CD4-positive, alpha-beta T cell (primary cell): Measurements from ENCODE around the gene BORCS5. TPM values are rescaled to one million over a fixed set of nuclear protein-coding genes. Genes with fewer than 3 reads are reported as not detected.

Experiments
- ATAC-seq: fragments of 200-7000 bp; cut with Tn5 transposase; one replicate; pipeline ENCODE4 v1.10.0; 2022; ENCODE audit warnings: mild to moderate bottlenecking; ENCODE audit not compliant: poor library complexity
- CTCF ChIA-PET: fragments of 350-600 bp; sonication (Branson Sonifier 250); formaldehyde crosslinking; loops from one replicate; lab custom pipeline; 2021; ENCODE audit warnings: antibody characterized with exemption, inconsistent platforms; lab: Charles Lee
- POLR2A ChIA-PET: fragments of 350-600 bp; sonication (Branson Sonifier 250); formaldehyde crosslinking; loops from one replicate; lab custom pipeline; 2021; ENCODE audit warnings: antibody characterized with exemption, inconsistent platforms; lab: Charles Lee
- DNase-seq, 14 experiments: peaks; one replicate each; pipeline ENCODE4 v3.0.0-alpha.2; 2013 to 2020; ENCODE audit warnings: mixed read lengths in 2 of 14
- H3K27ac ChIP-seq, 2 donors: one replicate each; pipeline versions ENCODE4 v1.5.1 to v1.7.0; 2013; ENCODE audit warnings: low read length in 2 of 2, low read depth in 1 of 2, mild to moderate bottlenecking in 1 of 2
- H3K27me3 ChIP-seq, 2 experiments: 1 replicate in 1 of 2; 2 replicates in 1 of 2; pipeline versions ENCODE4 v1.6.1 to v1.7.0; 2013; ENCODE audit warnings: low read length in 2 of 2, control low read depth in 1 of 2, mild to moderate bottlenecking in 1 of 2, moderate library complexity in 1 of 2; ENCODE audit not compliant: insufficient read depth in 2 of 2, control insufficient read depth in 1 of 2
- H3K36me3 ChIP-seq: one replicate; pipeline ENCODE4 v1.6.1; 2013; ENCODE audit warnings: low read length, control low read depth; ENCODE audit not compliant: insufficient read depth
- H3K4me1 ChIP-seq: one replicate; pipeline ENCODE4 v1.6.1; 2013; ENCODE audit warnings: low read length, control low read depth; ENCODE audit not compliant: insufficient read depth
- H3K4me3 ChIP-seq: one replicate; pipeline ENCODE4 v1.5.1; 2013; ENCODE audit warnings: mild to moderate bottlenecking, low read length, moderate library complexity
- H3K9me3 ChIP-seq, 2 experiments: 1 replicate in 1 of 2; 2 replicates in 1 of 2; pipeline versions ENCODE4 v1.6.1 to v1.7.0; 2013; ENCODE audit warnings: low read length in 2 of 2, mild to moderate bottlenecking in 2 of 2, control low read depth in 1 of 2, moderate library complexity in 1 of 2; ENCODE audit not compliant: control insufficient read depth in 1 of 2, insufficient read depth in 1 of 2
- H3K27ac Mint-ChIP-seq: one replicate; pipeline ENCODE4 v1.8.0; 2020; ENCODE audit warnings: mixed read lengths
- H3K27me3 Mint-ChIP-seq: one replicate; pipeline ENCODE4 v1.8.0; 2021; ENCODE audit warnings: mixed read lengths
- H3K36me3 Mint-ChIP-seq: one replicate; pipeline ENCODE4 v1.8.0; 2021; ENCODE audit warnings: low read depth, mixed read lengths
- H3K4me1 Mint-ChIP-seq: one replicate; pipeline ENCODE4 v1.8.0; 2021; ENCODE audit warnings: low read depth, mixed read lengths
- H3K4me3 Mint-ChIP-seq: one replicate; pipeline ENCODE4 v1.8.0; 2020; ENCODE audit warnings: mild to moderate bottlenecking, mixed read lengths
- H3K9me3 Mint-ChIP-seq: one replicate; pipeline ENCODE4 v1.8.0; 2020; ENCODE audit warnings: mixed read lengths
- intact Hi-C, 2 experiments: fragments of 100-400 bp; cut with DNase I in 1 of 2; cut with micrococcal nuclease in 1 of 2; formaldehyde crosslinking; loops; one replicate each; pipeline versions ENCODE4 v1.15.1 to v1.9.0; 2023 to 2025; cut with DNase I, micrococcal nuclease
- total RNA-seq, 174 experiments: library from RNA in 2 of 174; stranded (reverse) in 2 of 174; gene quantifications; one replicate each; pipeline ENCODE4 v1.2.3 and lab custom pipeline; 2021 to 2026
- TF ChIP-seq, protein P1 (sequence below): fragments of 200-600 bp; IDR thresholded peaks from one replicate; pipeline ENCODE4 v1.8.0; 2022; ENCODE audit warnings: antibody characterized with exemption, mild to moderate bottlenecking

BORCS5 gene
- total RNA-seq, 2 experiments from 2014 or later: 36.4 to 39.3 TPM

DNA sequence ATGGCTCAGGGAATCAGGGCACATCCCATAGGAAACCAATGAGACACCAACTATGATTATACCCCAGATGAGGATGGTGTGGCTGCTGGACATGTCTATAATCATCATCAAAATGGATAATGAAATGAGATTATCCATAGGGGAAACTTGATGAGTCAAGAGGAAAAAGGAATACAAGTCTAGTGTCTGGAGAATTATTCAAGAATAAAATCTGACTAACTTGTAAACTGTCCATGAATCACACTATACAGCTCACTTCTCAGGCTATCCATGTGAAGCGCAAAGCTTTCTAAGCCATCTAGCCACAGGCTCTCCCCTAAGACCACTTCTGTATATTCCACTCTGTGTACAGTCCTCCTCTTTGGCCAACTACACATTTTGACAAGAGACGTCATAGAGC lies 153.3 kb downstream of the BORCS5 start:
- Histone ChIP-seq H3K4me3 (no peak overlapping the region), H3K27ac (no peak overlapping the region), H3K4me1 (peaks cover 20% of the 10 kb centered on the region), H3K27me3 (no peaks in the 10 kb centered on the region), H3K9me3 (no peaks in the 10 kb centered on the region), H3K36me3 (peaks cover 6% of the 10 kb centered on the region)
- Mint-ChIP-seq H3K36me3 (peaks cover 35% of the 10 kb centered on the region), H3K27me3 (no peaks in the 10 kb centered on the region), H3K27ac (no peak overlapping the region), H3K4me3 (no peak overlapping the region), H3K4me1 (peaks cover 48% of the 10 kb centered on the region), H3K9me3 (no peaks in the 10 kb centered on the region)
- DNase-seq (no peak), ATAC-seq (no peak)
- TF ChIP-seq, protein P1, sequence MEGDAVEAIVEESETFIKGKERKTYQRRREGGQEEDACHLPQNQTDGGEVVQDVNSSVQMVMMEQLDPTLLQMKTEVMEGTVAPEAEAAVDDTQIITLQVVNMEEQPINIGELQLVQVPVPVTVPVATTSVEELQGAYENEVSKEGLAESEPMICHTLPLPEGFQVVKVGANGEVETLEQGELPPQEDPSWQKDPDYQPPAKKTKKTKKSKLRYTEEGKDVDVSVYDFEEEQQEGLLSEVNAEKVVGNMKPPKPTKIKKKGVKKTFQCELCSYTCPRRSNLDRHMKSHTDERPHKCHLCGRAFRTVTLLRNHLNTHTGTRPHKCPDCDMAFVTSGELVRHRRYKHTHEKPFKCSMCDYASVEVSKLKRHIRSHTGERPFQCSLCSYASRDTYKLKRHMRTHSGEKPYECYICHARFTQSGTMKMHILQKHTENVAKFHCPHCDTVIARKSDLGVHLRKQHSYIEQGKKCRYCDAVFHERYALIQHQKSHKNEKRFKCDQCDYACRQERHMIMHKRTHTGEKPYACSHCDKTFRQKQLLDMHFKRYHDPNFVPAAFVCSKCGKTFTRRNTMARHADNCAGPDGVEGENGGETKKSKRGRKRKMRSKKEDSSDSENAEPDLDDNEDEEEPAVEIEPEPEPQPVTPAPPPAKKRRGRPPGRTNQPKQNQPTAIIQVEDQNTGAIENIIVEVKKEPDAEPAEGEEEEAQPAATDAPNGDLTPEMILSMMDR: no peak
- CTCF ChIA-PET: interaction anchor here (1.3 to 1.5 kb wide), 2 partner anchors 30 to 68 kb away, joined by 3 read pairs; no protein-coding TSS in a partner anchor
- POLR2A ChIA-PET: no interaction called here
- intact Hi-C loops: loop anchor here (5.0 kb wide), 3 partner anchors 37 to 52 kb away; partner anchors contain the start of gene DUSP16 (in 1 of the 2)

DNA sequence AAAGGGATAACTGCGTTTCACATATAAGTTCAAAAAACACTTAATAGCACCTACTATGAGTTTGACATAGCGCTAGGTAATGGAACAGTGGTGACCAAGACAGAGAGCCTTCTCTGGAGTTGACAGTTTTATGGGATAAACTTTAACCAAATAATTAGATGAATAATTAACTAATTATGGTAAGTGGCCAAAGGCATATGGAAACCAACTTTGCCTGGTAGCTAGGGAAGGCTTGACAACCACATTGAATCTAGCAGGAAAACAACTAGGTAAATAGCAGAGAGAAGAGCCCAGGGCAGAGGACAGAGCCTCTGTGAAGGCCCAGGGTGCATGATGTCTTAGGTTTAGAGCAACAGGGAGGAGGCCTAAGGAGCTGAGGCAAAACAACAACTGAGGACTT lies 153.7 kb downstream of the BORCS5 start:
- no peaks in the 10 kb centered on the region for H3K27me3 Mint-ChIP-seq
- ATAC-seq (no peak), DNase-seq (no peak)
- Histone ChIP-seq H3K4me1 (peaks cover 16% of the 10 kb centered on the region), H3K36me3 (peaks cover 6% of the 10 kb centered on the region), H3K27ac (no peak overlapping the region), H3K9me3 (no peaks in the 10 kb centered on the region), H3K27me3 (no peaks in the 10 kb centered on the region), H3K4me3 (no peak overlapping the region)
- TF ChIP-seq, protein P1: no peak
- H3K4me3 Mint-ChIP-seq: no peak overlapping the region
- H3K27ac Mint-ChIP-seq: no peak overlapping the region
- peaks cover 44% of the 10 kb centered on the region for H3K4me1 Mint-ChIP-seq
- no peaks in the 10 kb centered on the region for H3K9me3 Mint-ChIP-seq
- CTCF ChIA-PET: interaction anchor here (1.3 to 1.5 kb wide), 2 partner anchors 30 to 68 kb away, joined by 3 read pairs; no protein-coding TSS in a partner anchor
- POLR2A ChIA-PET: no interaction called here
- peaks cover 35% of the 10 kb centered on the region for H3K36me3 Mint-ChIP-seq
- intact Hi-C loops: loop anchor here (5.0 kb wide), 3 partner anchors 37 to 52 kb away; partner anchors contain the start of gene DUSP16 (in 1 of the 2)

DNA sequence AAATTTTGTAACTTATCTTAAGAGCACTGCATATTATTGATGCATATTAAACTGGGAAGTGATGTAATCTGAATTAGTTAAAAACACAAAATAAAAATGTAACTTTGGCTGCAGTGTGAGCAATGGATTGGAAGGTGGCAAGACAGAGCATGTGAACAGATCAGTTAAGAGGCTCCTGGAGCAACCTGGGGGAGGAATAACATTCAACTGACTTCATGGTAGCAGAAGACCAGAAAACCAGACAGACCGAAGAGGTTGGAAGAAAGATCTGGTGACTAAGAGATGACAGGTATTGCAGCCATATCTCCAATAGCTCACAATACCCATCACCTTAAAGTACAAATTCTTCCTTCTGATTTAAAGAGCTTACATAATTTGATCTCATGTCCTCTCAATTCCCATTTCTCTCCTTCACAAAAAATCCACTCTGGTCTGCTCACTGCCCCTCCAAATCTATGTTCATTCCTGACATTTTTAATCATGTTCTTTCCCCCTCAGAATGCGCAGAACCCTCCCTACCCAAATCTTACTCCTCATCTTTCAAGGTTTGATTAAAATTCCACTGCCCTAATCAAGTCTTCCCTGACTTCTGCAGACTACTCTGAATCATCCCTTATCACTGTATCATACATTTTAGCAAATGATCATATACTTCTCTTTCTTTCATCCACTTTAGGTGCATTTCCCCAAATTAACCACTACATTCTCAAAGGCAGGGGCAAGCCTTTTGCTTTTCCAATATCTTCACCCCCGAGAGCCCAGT lies 154.3 kb downstream of the BORCS5 start:
- CTCF ChIA-PET: interaction anchor here (1.3 to 1.5 kb wide), 3 partner anchors 29 to 127 kb away, joined by 3 read pairs; no protein-coding TSS in a partner anchor
- Mint-ChIP-seq H3K9me3 (no peaks in the 10 kb centered on the region), H3K27me3 (no peaks in the 10 kb centered on the region), H3K27ac (no peak overlapping the region), H3K4me3 (no peak overlapping the region), H3K4me1 (peaks cover 37% of the 10 kb centered on the region), H3K36me3 (peaks cover 38% of the 10 kb centered on the region)
- DNase-seq: no peak
- H3K36me3 ChIP-seq: peaks cover 6% of the 10 kb centered on the region
- no peaks in the 10 kb centered on the region for H3K27me3 ChIP-seq
- ATAC-seq: no peak
- intact Hi-C loops: loop anchor here (5.0 kb wide), 3 partner anchors 36 to 51 kb away; partner anchors contain the start of gene DUSP16 (in 1 of the 2)
- POLR2A ChIA-PET: no interaction called here
- no peaks in the 10 kb centered on the region for H3K9me3 ChIP-seq
- H3K27ac ChIP-seq: no peak overlapping the region
- no peak overlapping the region for H3K4me3 ChIP-seq
- TF ChIP-seq, protein P1: no peak
- H3K4me1 ChIP-seq: peaks cover 11% of the 10 kb centered on the region
